Stimulated activated naive B cell treated with anti-CD40 and anti-IgM and Interleukin-4, amounts not matched to agents 10 μg/mL and 1 μg/mL and 100 μg/mL, for 72 hours (primary cell): Measurements from ENCODE around the gene OTUB1.
A peak's percentile ranks its signal among the peaks of the same experiment; 100 is the strongest.
"Not testable (repeated sequence)": the region's sequence is repeated elsewhere in the genome, so short reads cannot be mapped to it uniquely, and the experiment has no call there.

ENCODE experiments used
- ATAC-seq, 2 donors: fragments of 150-1000 bp; cut with Tn5 transposase; replicated peaks; 2 replicates each; pipeline ENCODE4 v1.10.0; 2021; ENCODE audit warnings: moderate library complexity in 1 of 2
- DNase-seq: peaks from one replicate; pipeline ENCODE4 v3.0.0; 2021
- H3K27ac Mint-ChIP-seq: one replicate; pipeline ENCODE4 v1.8.0; 2022; ENCODE audit warnings: mild to moderate bottlenecking, mixed read lengths
- H3K27me3 Mint-ChIP-seq, 2 donors: one replicate each; pipeline ENCODE4 v1.8.0; 2022; ENCODE audit warnings: mixed read lengths in 2 of 2
- H3K36me3 Mint-ChIP-seq, 2 donors: one replicate each; pipeline ENCODE4 v1.8.0; 2022; ENCODE audit warnings: mixed read lengths in 2 of 2, mild to moderate bottlenecking in 1 of 2
- H3K4me1 Mint-ChIP-seq, 2 donors: one replicate each; pipeline ENCODE4 v1.8.0; 2022; ENCODE audit warnings: mixed read lengths in 2 of 2, mild to moderate bottlenecking in 1 of 2
- H3K4me3 Mint-ChIP-seq, 2 donors: one replicate each; pipeline ENCODE4 v1.8.0; 2022; ENCODE audit warnings: mild to moderate bottlenecking in 2 of 2, mixed read lengths in 2 of 2, moderate library complexity in 1 of 2
- H3K9me3 Mint-ChIP-seq, 2 donors: one replicate each; pipeline ENCODE4 v1.8.0; 2022; ENCODE audit warnings: mixed read lengths in 2 of 2, mild to moderate bottlenecking in 1 of 2

Gene OTUB1

DNA sequence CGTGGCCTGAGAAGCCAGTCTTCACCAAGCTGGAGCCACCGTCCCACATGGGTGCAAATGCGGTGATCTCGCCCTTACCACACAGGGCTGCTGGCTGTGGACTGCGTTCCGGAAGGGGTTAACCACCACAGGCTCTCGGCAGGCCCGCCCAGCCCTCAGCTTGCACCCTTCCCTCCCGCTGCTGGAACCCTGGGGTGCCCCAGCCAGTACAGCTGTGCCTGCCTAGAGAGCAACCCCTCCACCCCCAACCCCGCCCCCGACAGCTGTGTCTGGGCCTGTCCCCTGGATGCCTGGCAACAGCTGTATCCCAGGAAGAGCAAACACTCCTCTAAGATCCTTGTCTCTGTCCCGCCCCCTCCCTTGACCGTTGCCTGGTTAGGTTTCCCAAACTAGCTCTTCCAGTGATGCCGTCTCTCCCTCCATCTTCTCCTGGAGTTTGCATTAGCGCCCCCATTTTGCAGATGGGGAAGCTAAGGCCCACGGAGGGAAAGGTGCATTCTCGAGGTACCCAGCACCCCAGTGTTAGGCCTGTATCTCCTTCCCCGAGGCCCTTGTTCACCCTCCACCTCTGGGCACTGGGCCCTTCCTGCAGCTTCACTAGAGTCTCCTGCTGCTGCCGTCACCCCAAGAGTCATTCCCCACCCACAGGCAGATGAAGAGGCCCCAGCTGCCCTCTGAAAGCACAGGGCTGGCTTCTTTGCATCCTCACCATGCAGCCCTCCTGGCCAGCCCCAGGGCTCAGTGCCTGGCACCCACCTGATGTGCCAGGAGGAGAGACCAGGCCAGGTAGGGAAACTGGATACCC, 24.4 kb upstream of the OTUB1 start:
- Mint-ChIP-seq H3K27ac (peak overlapping the region; percentile 31), H3K36me3 (peaks cover 3 to 4% of the 10 kb centered on the region in 2 donors), H3K4me1 (peaks cover 0 to 4% of the 10 kb centered on the region in 2 donors), H3K27me3 (peaks cover 0 to 3% of the 10 kb centered on the region in 2 donors), H3K4me3 (no peak overlapping the region), H3K9me3 (no peaks in the 10 kb centered on the region)
- ATAC-seq (peak; percentile 14 to 27), DNase-seq (no peak)

DNA sequence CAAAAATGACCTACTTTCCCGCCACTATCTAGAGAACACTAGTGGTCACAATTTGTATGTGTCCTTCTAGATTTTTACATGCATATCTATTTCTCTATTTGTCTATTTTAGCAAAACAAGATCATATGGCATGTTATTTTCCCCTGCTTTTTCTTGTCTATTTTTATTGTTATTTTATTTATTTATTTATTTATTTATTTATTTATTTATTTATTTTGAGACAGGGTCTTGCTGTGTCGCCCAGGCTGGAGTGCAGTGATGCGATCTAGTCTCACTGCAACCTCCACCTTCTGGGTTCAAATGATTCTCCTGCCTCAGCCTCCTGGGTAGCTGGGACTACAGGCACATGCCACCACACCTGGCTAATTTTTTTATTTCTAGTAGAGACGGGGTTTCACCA, 22.3 kb upstream of the OTUB1 start:
- H3K9me3 Mint-ChIP-seq, H3K27me3 Mint-ChIP-seq, H3K36me3 Mint-ChIP-seq, H3K4me1 Mint-ChIP-seq, H3K27ac Mint-ChIP-seq, H3K4me3 Mint-ChIP-seq, ATAC-seq, DNase-seq: not testable (repeated sequence)

DNA sequence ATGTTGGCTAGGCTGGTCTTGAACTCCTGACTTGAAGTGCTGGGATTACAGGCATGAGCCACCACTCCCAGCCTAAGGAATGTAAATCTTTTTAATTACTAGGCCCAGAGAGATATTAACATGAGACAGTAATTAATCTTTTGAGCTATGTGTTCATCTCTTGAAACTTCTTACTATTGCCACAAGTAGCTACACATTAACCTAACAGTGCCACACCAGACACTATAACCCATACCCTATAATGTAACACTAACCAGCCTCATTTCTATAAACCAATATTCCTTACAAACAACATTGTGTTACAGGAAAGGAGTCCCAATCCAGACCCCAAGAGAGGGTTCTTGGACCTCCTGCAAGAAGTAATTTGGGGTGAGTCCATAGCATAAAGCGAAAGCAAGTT, 19.8 kb upstream of the OTUB1 start:
- ATAC-seq (no peak), DNase-seq (no peak)
- H3K27me3 Mint-ChIP-seq, result peaks cover 5 to 7% of the 10 kb centered on the region in 2 donors
- H3K36me3 Mint-ChIP-seq, result no peaks in the 10 kb centered on the region
- H3K4me1 Mint-ChIP-seq, result peaks cover 0 to 4% of the 10 kb centered on the region in 2 donors
- no peaks in the 10 kb centered on the region for H3K9me3 Mint-ChIP-seq
- H3K4me3 Mint-ChIP-seq, result no peak overlapping the region
- H3K27ac Mint-ChIP-seq, result no peak overlapping the region

DNA sequence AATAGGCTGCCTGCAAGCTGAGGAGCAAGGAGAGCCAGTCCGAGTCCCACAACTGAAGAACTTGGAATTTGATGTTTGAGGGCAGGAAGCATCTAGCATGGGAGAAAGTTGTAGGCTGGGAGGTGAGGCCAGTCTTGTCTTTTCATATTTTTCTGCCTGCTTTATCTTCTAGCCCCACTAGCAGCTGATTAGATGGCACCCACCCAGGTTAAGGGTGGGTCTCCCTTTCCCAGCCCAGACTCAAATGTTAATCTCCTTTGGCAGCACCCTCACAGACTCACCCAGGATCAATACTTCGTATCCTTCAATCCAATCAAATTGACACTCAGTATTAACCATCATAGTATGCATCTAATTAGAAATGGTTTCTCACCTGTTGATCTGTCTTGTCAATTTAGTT, 16.8 kb upstream of the OTUB1 start:
- Mint-ChIP-seq H3K27me3 (peaks cover 5 to 7% of the 10 kb centered on the region in 2 donors), H3K4me3 (no peak overlapping the region), H3K4me1 (peaks cover 3 to 5% of the 10 kb centered on the region in 2 donors), H3K27ac (no peak overlapping the region), H3K9me3 (no peaks in the 10 kb centered on the region), H3K36me3 (peaks cover under 1 to 1% of the 10 kb centered on the region in 2 donors)
- ATAC-seq, result no peak
- no peak for DNase-seq

DNA sequence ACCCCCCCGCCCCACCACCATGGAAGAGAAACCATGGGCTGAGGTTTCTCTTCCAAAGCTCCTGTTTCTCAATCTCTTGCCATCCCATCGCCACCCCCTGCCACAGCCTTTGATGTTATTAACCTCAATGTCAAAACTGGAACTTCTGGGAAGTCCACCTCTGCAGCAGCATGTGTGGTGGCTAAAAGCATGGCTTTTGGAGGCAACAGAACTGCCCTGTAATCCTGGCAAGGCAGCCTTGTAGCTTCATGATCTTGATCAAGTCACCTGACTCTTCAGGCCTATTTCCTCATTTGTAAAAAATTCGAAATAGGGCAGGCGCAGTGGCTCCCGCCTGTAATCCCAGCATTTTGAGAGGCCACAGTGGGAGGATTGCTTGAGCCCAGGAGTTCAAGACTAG, 15.3 kb upstream of the OTUB1 start:
- ATAC-seq (no peak), DNase-seq (no peak)
- Mint-ChIP-seq H3K4me1 (peaks cover 6 to 10% of the 10 kb centered on the region in 2 donors), H3K4me3 (no peak overlapping the region), H3K27ac (no peak overlapping the region), H3K36me3 (peaks cover 4 to 9% of the 10 kb centered on the region in 2 donors), H3K9me3 (no peaks in the 10 kb centered on the region), H3K27me3 (peaks cover 4 to 5% of the 10 kb centered on the region in 2 donors)

DNA sequence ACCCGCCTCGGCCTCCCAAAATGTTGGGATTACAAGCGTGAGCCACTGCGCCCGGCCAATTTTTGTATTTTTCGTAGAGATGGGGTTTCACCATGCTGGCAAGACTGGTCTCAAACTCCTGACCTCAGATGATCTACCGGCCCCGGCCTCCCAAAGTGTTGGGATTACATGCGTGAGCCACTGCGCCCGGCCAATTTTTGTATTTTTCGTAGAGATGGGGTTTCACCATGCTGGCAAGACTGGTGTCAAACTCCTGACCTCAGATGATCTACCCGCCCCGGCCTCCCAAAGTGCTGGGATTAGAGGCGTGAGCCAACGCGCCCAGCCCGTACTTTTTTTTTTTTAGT, 12.4 kb upstream of the OTUB1 start:
- not testable (repeated sequence) for H3K9me3 Mint-ChIP-seq, DNase-seq, ATAC-seq, H3K27me3 Mint-ChIP-seq
- Mint-ChIP-seq H3K27ac (peak overlapping the region; percentile 88), H3K4me1 (peaks cover 18 to 33% of the 10 kb centered on the region in 2 donors), H3K4me3 (peak overlapping the region; percentile 100), H3K36me3 (peaks cover 16 to 23% of the 10 kb centered on the region in 2 donors)

DNA sequence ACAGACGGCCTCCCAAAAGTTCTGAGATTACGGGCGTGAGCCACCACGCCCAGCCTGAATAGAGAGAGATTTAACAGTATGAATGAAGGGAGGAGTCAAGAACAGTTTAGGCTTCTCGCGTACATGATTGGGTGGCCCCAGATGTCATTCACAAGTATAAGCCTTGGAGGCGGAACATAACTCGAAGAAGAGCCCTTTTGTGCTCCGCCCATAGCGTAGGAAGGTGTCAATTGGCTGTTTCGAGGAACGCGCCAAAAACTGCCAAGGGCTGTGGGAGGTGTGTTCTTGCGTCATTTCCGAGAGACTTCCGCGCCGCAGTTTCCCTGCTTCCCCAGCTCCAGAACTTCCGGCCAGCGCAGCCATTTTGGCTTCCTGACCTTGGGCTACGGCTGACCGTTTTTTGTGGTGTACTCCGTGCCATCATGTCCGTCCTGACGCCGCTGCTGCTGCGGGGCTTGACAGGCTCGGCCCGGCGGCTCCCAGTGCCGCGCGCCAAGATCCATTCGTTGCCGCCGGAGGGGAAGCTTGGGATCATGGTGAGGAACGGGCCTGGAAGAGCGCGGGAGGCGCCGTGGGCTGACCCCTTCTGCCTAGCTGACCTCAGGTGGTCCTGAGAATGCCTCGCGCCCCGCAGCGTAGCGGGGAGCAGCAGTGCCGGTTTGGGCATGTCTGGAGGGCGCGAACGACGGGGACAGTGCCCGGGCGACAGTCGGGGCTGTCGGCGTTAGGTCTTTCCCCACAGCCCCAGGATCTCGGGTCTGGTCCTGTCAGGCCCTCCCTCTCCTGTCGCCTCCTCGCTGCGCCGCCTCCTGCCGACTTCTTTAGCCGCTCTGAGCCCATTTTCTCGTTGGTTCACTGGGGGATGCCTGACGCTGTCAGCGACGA, 11.7 kb upstream of the OTUB1 start, which contains the start of gene COX8A:
Gene COX8A, plus strand, starts transcription at position 362 of the 885 bp plus-strand sequence. Its CDS starts 61 bp downstream, at position 423.
- peaks cover 20 to 39% of the 10 kb centered on the region in 2 donors for H3K4me1 Mint-ChIP-seq

DNA sequence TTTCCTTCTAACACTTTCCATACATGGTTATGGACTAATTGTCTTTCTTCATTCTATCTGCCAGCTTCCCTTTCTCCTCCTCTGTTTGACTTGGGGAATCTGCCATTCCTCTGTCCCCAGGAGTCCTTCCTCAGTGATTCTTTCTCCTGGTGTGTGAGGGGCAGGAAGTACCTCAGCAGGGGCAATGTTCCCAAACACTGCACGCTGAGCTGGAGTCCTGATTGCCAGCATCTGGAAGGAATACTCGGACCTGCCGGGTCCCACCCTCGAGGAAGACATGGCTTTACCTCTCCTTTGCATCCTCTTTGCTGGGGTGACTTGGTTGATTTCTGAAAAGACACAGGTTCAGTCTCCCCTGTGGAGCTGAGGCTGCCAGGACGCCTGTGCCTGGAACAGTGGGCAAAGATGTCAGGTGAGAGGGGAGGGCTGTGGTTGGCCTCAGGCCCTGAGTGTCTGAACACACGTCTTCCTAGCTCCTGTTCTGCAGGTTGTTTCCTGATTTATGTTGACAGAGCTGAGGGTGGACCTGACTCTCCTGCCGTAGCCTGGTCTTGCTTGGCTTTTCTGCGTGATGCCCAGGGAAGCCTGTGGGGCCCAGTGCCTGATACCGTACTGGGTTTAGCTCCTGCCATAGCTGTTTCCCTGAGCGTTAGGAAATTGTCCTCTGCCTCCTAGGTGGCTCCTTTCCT, 7.5 kb upstream of the OTUB1 start:
- H3K4me1 Mint-ChIP-seq, result peaks cover 28 to 58% of the 10 kb centered on the region in 2 donors
- ATAC-seq (no peak), DNase-seq (no peak)
- H3K27me3 Mint-ChIP-seq, result no peaks in the 10 kb centered on the region
- no peak overlapping the region for H3K27ac Mint-ChIP-seq
- no peaks in the 10 kb centered on the region for H3K9me3 Mint-ChIP-seq
- peaks cover 18 to 34% of the 10 kb centered on the region in 2 donors for H3K36me3 Mint-ChIP-seq
- H3K4me3 Mint-ChIP-seq, result no peak overlapping the region

More for the DNA sequence above, 11.7 kb upstream of the OTUB1 start, which contains the start of gene COX8A:
- Mint-ChIP-seq H3K27me3 (peaks cover 2 to 3% of the 10 kb centered on the region in 2 donors), H3K9me3 (no peaks in the 10 kb centered on the region), H3K36me3 (peaks cover 16 to 27% of the 10 kb centered on the region in 2 donors), H3K4me3 (peak within 1 kb of the TSS; percentile 100), H3K27ac (peak within 1 kb of the TSS; percentile 100)
- ATAC-seq, result peak; percentile 98 to 99
- peak; percentile 96 for DNase-seq

DNA sequence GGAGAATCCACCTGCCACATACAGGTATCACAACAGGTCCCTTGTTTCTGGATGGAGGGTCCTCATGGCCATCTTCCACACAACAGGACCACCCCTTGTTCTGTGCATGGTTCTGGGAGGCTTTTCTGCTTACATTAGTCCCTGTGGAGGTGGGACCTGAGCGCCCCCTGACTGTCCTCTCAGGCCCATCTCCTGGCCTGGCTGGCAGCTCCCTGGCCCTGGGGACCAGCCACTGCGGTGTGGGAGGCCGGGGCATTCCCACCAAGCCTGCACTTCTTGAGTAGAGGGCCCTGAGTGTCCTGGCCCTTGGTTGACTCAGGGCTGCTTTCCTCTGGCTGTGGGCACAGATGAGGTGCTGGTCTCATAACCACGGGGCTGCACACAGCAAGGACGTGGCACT, 6.8 kb upstream of the OTUB1 start:
- Mint-ChIP-seq H3K27me3 (no peaks in the 10 kb centered on the region), H3K4me1 (peaks cover 28 to 53% of the 10 kb centered on the region in 2 donors), H3K9me3 (no peaks in the 10 kb centered on the region), H3K4me3 (no peak overlapping the region), H3K27ac (no peak overlapping the region), H3K36me3 (peaks cover 18 to 33% of the 10 kb centered on the region in 2 donors)
- ATAC-seq, result no peak
- DNase-seq, result no peak

DNA sequence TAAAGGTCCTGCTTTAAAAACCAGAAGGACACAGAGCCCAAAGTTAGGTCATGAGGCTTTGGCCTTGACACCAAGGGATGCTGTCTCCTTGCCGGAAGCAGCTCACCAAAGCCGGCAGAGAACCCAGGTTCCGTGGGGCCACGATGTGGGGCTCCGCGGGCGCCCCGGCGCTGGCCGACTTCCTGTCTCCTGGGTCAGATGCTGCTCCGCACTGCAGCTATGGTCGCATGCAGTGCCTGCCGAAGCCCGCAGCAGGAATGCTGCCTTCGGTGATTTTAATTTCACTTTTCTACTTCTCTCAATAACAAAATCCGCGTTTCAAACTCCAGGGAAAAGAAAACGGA, 454 bp upstream of the OTUB1 start:
- DNase-seq, result peak; percentile 60
- H3K27me3 Mint-ChIP-seq, result no peaks in the 10 kb centered on the region
- peak overlapping the region; percentile 95 to 99 for H3K4me3 Mint-ChIP-seq
- peaks cover 30 to 55% of the 10 kb centered on the region in 2 donors for H3K4me1 Mint-ChIP-seq
- H3K36me3 Mint-ChIP-seq, result peaks cover 19 to 32% of the 10 kb centered on the region in 2 donors
- ATAC-seq, result peak; percentile 81 to 82
- peak overlapping the region; percentile 99 for H3K27ac Mint-ChIP-seq
- H3K9me3 Mint-ChIP-seq, result no peaks in the 10 kb centered on the region

DNA sequence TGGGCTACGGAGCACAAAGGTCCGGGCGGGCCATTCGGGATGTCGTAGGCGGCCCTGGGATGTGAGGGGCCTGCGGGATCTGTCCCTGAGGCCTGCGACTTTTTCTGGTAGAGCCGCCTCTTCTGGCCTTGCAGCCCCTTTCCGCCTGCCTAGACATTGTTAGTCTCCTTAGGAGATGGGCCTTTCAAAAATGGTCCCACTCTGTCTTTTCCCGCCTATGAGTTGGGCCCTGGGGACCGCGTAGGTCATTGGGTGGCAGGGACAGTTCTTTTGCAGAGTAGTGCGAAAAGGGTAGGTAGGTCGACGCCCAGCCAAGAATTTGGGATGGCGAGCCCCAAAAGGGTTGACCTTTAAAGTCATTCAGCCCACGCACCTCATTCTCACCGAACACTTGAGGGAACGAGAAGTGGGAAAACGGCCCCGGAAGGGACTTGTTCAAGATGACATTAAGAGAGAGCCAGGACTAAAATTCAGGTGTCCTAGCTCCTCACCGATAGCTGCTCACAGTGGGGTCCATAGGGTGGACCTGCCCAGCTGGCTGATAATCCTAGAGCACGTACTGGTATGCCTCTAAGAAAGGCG, 785 bp downstream of the OTUB1 start:
- no peaks in the 10 kb centered on the region for H3K9me3 Mint-ChIP-seq
- H3K4me3 Mint-ChIP-seq, result peak overlapping the region; percentile 95 to 99
- H3K4me1 Mint-ChIP-seq, result peaks cover 31 to 48% of the 10 kb centered on the region in 2 donors
- ATAC-seq (no peak), DNase-seq (no peak)
- peak overlapping the region; percentile 9 for H3K27ac Mint-ChIP-seq
- H3K27me3 Mint-ChIP-seq, result no peaks in the 10 kb centered on the region
- H3K36me3 Mint-ChIP-seq, result peaks cover 28 to 42% of the 10 kb centered on the region in 2 donors

DNA sequence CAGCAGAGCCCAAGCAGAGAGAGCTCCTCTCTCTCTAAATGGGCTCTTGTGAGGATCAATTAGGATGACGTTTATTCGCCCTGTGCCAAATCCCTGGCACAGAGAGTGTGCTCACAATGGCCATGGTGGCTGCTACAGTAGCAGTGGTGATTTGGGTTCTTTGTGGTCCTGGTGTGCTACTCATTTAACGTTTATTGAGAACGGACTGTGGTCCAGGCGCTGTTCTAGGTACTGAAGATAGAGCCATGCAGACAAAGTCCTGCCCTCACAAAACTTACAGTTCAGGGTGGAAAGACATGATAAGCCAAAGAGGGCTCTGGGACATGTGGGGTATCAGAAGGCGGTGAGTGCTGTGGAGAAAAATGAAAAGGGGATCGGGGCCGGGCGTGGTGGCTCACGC, 5.3 kb downstream of the OTUB1 start:
- peak overlapping the region; percentile 9 for H3K27ac Mint-ChIP-seq
- no peaks in the 10 kb centered on the region for H3K9me3 Mint-ChIP-seq
- H3K4me1 Mint-ChIP-seq, result peaks cover 28 to 47% of the 10 kb centered on the region in 2 donors
- ATAC-seq, result no peak
- H3K4me3 Mint-ChIP-seq, result no peak overlapping the region
- no peaks in the 10 kb centered on the region for H3K27me3 Mint-ChIP-seq
- no peak for DNase-seq
- peaks cover 52 to 71% of the 10 kb centered on the region in 2 donors for H3K36me3 Mint-ChIP-seq

DNA sequence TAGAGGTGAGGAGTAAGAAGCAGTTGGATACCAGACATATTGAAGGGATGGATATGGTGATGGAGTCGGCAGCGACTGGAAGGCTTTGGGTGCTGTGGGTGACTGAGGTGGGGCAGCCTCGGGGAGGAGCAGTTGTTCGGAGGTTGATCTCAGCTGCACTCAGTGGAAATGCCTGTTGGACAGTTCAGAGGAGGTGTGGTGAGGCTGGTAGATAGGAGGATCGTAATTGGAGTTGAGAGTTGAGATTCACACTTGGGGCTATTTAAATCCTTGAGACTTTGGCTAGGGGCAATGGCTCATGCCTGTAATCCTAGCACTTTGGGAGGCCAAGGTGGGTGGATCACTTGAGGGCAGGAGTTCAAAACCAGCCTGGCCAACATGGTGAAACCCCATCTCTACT, 6.9 kb downstream of the OTUB1 start:
- DNase-seq (no peak), ATAC-seq (no peak)
- Mint-ChIP-seq H3K27me3 (no peaks in the 10 kb centered on the region), H3K27ac (no peak overlapping the region), H3K4me3 (no peak overlapping the region), H3K4me1 (peaks cover 29 to 43% of the 10 kb centered on the region in 2 donors), H3K9me3 (no peaks in the 10 kb centered on the region), H3K36me3 (peaks cover 67 to 86% of the 10 kb centered on the region in 2 donors)

DNA sequence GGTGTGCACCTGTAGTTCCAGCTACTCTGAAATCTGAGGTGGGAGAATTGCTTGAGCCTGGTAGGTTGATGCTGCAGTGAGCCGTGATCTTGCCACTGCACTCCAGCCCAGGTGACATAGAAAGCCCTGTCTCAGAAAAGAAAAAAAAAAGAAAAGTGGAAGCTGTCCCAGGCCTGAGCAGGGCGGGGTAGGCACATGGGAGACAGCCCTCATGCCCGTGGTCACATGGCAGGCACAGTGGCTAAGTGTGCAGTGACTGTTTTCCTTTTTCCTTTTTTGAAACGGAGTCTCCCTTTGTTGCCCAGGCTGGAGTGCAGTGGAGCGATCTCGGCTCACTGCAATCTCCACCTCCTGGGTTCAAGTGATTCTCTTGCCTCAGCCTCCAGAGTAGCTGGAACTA, 7.8 kb downstream of the OTUB1 start:
- Mint-ChIP-seq H3K4me1 (peaks cover 29 to 44% of the 10 kb centered on the region in 2 donors), H3K9me3 (no peaks in the 10 kb centered on the region), H3K27me3 (no peaks in the 10 kb centered on the region), H3K27ac (no peak overlapping the region), H3K36me3 (peaks cover 65 to 86% of the 10 kb centered on the region in 2 donors), H3K4me3 (no peak overlapping the region)
- ATAC-seq (no peak), DNase-seq (no peak)
